K562 (cell line): ENCODE measurements around the gene RPL10A. TPM values are rescaled to one million over a fixed set of nuclear protein-coding genes. Genes with fewer than 3 reads are reported as not detected.

Source experiments
- ARHGAP35 ChIP-seq: fragments of 450-650 bp; IDR thresholded peaks from 2 replicates; pipeline ENCODE4 v1.6.1; 2018; ENCODE audit not compliant: partially characterized antibody
- CTBP1 ChIP-seq: fragments of 450-650 bp; IDR thresholded peaks from 2 replicates; pipeline ENCODE4 v1.6.1; 2016; ENCODE audit warnings: borderline replicate concordance
- DMBX1 ChIP-seq: fragments of 250-450 bp; sonication (Bioruptor Pico); IDR thresholded peaks from 2 replicates; pipeline ENCODE4 v1.8.0; 2022; ENCODE audit warnings: inconsistent platforms, mild to moderate bottlenecking, moderate library complexity, borderline replicate concordance
- ELK1 ChIP-seq: sonication (generic); formaldehyde crosslinking; IDR thresholded peaks from 2 replicates; pipeline ENCODE4 v1.8.1; 2022; ENCODE audit warnings: missing genetic modification reagents
- ETV5 ChIP-seq: sonication (generic); formaldehyde crosslinking; IDR thresholded peaks from 2 replicates; pipeline ENCODE4 v1.4.0; 2020; ENCODE audit warnings: low read depth, mild to moderate bottlenecking, missing genetic modification reagents
- IFI16 ChIP-seq: fragments of 250-450 bp; sonication (Bioruptor Pico); IDR thresholded peaks from 2 replicates; pipeline ENCODE4 v2.1.2; 2022; ENCODE audit warnings: mild to moderate bottlenecking, inconsistent platforms
- JUN ChIP-seq, 2 experiments: sonication (generic) in 1 of 2; formaldehyde crosslinking in 1 of 2; IDR thresholded peaks; 2 replicates each; pipeline versions ENCODE4 v1.6.1 to v1.8.0; 2012 to 2022; ENCODE audit warnings: borderline replicate concordance in 2 of 2, mild to moderate bottlenecking in 2 of 2, improper control_type of control experiment in 1 of 2, low read depth in 1 of 2, low read length in 1 of 2, missing genetic modification reagents in 1 of 2
- MCM3 ChIP-seq: fragments of 450-650 bp; IDR thresholded peaks from 2 replicates; pipeline ENCODE4 v1.6.1; 2016
- NBN ChIP-seq: fragments of 450-650 bp; IDR thresholded peaks from 2 replicates; pipeline ENCODE4 v1.6.1; 2016; ENCODE audit warnings: low read depth, mild to moderate bottlenecking
- PHB2 ChIP-seq: fragments of 450-650 bp; IDR thresholded peaks from 2 replicates; pipeline ENCODE4 v1.6.1; 2017; ENCODE audit warnings: low read depth
- POLR2AphosphoS2 ChIP-seq: IDR thresholded peaks from 2 replicates; pipeline ENCODE4 v1.6.1; 2012; ENCODE audit warnings: low read length, improper control_type of control experiment
- RHOXF2B ChIP-seq: fragments of 250-450 bp; sonication (Bioruptor Pico); conservative IDR thresholded peaks from 2 replicates; pipeline ENCODE4 v1.5.1; 2021
- SMAD1 ChIP-seq: fragments of 150-350 bp; IDR thresholded peaks from 2 replicates; pipeline ENCODE4 v1.6.1; 2014; ENCODE audit warnings: low read length, low read depth; ENCODE audit not compliant: partially characterized antibody
- SMARCE1 ChIP-seq: fragments of 450-650 bp; IDR thresholded peaks from 2 replicates; pipeline ENCODE4 v1.7.1; 2016; ENCODE audit warnings: mild to moderate bottlenecking
- SUPT5H ChIP-seq: fragments of 450-650 bp; IDR thresholded peaks from 2 replicates; pipeline ENCODE4 v1.6.1; 2016
- TGIF2 ChIP-seq: sonication (generic); formaldehyde crosslinking; IDR thresholded peaks from 2 replicates; pipeline ENCODE4 v1.8.1; 2022; ENCODE audit warnings: mild to moderate bottlenecking, missing genetic modification reagents, moderate library complexity
- ZFP36 ChIP-seq: fragments of 150-350 bp; IDR thresholded peaks from 2 replicates; pipeline ENCODE4 v1.6.1; 2018; ENCODE audit warnings: low read length, low read depth; ENCODE audit not compliant: partially characterized antibody
- ZNF282 ChIP-seq: sonication (generic); formaldehyde crosslinking; IDR thresholded peaks from 2 replicates; pipeline ENCODE4 v1.8.1; 2023; ENCODE audit warnings: missing genetic modification reagents
- ZNF354B ChIP-seq: fragments of 250-450 bp; sonication (Bioruptor Pico); IDR thresholded peaks from 2 replicates; pipeline ENCODE4 v1.4.0; 2020
- ZNF699 ChIP-seq: fragments of 250-450 bp; sonication (Bioruptor Pico); IDR thresholded peaks from 2 replicates; pipeline ENCODE4 v1.8.0; 2021; ENCODE audit warnings: mild to moderate bottlenecking, moderate library complexity; ENCODE audit not compliant: insufficient replicate concordance
- polyA plus RNA-seq, 8 experiments: library from polyadenylated mRNA; depleted of rRNA in 4 of 8; stranded (reverse) in 5 of 8; unstranded in 3 of 8; fragments of >200 nt; fragmentation: Nextera tagmentation in 2 of 8; fragmentation: Illumina TruSeq in 1 of 8; extraction: Ambion mirVana in 2 of 8; extraction: Trizol in 1 of 8; gene quantifications; 2 replicates each; pipeline versions ENCODE4 v1.2.1 to v1.2.3, GENCODE V29; 2011 to 2014; ENCODE audit warnings: inconsistent platforms in 1 of 8, missing spikeins in 1 of 8
- total RNA-seq, 7 experiments: library from RNA; depleted of rRNA in 6 of 7; stranded (reverse); fragments of >200 nt in 6 of 7; fragmentation: Illumina TruSeq in 2 of 7; extraction: Trizol in 2 of 7; gene quantifications; 2 replicates each; pipeline versions ENCODE4 v1.2.1 to v1.2.3, GENCODE V29; 2011 to 2021; ENCODE audit warnings: low replicate concordance in 1 of 7
- TF ChIP-seq, protein P1 (sequence below): sonication (generic); formaldehyde crosslinking; IDR thresholded peaks from 2 replicates; pipeline ENCODE4 v1.8.0; 2022; ENCODE audit warnings: mild to moderate bottlenecking, missing genetic modification reagents
- TF ChIP-seq, protein P2 (sequence below): fragments of 450-650 bp; IDR thresholded peaks from 2 replicates; pipeline ENCODE4 v1.6.1; 2018; ENCODE audit warnings: mild to moderate bottlenecking, low read depth; ENCODE audit not compliant: partially characterized antibody
- TF ChIP-seq, protein P3 (sequence below): fragments of 450-650 bp; IDR thresholded peaks from 2 replicates; pipeline ENCODE4 v1.6.1; 2017; ENCODE audit warnings: mild to moderate bottlenecking, moderate library complexity
- TF ChIP-seq, protein P4 (sequence below): sonication (generic); IDR thresholded peaks from 2 replicates; pipeline ENCODE4 v1.6.1; 2016

RPL10A gene
- total and polyA plus RNA-seq, 9 of the 15 experiments (the other 6 are each of a cell fraction or from before 2014, with no cell fraction given), result 1,589 to 3,237 (median 2,116) TPM

DNA sequence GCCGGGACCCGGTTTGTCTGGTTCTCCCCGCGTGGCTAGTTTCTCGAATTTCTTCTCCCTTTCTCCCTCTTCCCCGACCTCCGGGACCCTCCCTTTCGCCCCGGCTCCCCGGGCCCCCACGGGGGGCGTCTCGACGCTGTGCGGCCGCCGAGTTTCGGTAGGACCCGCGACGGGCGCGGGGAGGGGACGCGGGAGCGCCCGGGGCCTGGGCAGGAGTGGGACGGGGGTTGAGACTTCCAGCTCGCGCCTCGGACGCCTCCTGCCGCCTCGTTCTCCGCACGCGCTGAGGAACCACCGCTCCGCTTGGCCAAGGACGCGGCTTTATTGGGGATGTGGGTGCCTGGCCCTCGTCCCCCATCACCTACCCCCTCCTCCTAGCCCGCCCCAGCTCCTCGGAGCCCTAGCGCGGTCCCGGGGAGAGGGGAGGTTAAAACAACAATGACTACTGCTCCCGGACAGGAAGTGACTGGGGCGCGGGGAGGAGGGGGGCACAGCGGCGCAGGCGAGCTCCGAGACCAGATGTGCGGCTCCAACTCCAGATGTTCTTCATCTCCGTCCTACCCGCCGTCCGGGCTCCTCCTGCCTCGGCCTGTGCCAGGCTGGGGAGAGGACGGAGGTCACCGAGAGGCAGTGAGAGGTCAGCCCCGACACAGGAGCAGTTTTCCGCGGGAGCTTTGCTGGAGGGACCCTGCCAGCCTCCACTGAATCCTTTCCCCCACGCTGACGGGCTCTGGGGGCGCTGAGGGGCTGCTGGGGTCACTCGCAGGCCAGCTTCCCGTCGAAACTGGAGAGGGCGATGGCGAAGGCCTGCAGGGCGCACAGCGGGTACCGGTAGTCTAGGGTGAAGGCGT, 29.6 kb downstream of the RPL10A start (continued):
- TF ChIP-seq JUN (IDR thresholded peaks at IDR 0.05; ENCODE audit: borderline replicate concordance, low read depth, low read length) (no peak), JUN (CRISPR knock-in tag; IDR thresholded peaks at IDR 0.05; ENCODE audit: borderline replicate concordance) (peak; percentile 44; the same call in 1 of the 2 replicates), DMBX1 (CRISPR knock-in tag) (peak; percentile 67; the same call in 1 of the 2 replicates), POLR2AphosphoS2 (no peak), SUPT5H (peak; percentile 82), PHB2 (no peak), CTBP1 (peak; percentile 29; the same call in 1 of the 2 replicates), ELK1 (CRISPR knock-in tag) (no peak; the same call in 1 of the 2 replicates), ZNF282 (CRISPR knock-in tag) (peak; percentile 39; the same call in 1 of the 2 replicates), ZNF354B (CRISPR knock-in tag) (no peak), TGIF2 (CRISPR knock-in tag) (peak; percentile 92; the same call in 1 of the 2 replicates), ZFP36 (no peak), NBN (no peak), ETV5 (peak; percentile 66; the same call in 1 of the 2 replicates), SMAD1 (no peak), RHOXF2B (no peak), ZNF699 (CRISPR knock-in tag) (no peak), MCM3 (no peak), IFI16 (CRISPR knock-in tag) (no peak), ARHGAP35 (peak; percentile 32), SMARCE1 (peak; percentile 48; the same call in 1 of the 2 replicates)
- TF ChIP-seq, protein P1, sequence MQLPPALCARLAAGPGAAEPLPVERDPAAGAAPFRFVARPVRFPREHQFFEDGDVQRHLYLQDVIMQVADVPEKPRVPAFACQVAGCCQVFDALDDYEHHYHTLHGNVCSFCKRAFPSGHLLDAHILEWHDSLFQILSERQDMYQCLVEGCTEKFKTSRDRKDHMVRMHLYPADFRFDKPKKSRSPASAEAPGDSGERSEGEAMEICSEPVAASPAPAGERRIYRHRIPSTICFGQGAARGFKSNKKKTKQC (CRISPR knock-in tag), result peak; percentile 95; the same call in 1 of the 2 replicates
- TF ChIP-seq, protein P2, sequence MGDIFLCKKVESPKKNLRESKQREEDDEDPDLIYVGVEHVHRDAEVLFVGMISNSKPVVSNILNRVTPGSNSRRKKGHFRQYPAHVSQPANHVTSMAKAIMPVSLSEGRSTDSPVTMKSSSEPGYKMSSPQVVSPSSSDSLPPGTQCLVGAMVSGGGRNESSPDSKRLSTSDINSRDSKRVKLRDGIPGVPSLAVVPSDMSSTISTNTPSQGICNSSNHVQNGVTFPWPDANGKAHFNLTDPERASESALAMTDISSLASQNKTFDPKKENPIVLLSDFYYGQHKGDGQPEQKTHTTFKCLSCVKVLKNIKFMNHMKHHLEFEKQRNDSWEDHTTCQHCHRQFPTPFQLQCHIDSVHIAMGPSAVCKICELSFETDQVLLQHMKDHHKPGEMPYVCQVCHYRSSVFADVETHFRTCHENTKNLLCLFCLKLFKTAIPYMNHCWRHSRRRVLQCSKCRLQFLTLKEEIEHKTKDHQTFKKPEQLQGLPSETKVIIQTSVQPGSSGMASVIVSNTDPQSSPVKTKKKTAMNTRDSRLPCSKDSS, result no peak
- TF ChIP-seq, protein P3, sequence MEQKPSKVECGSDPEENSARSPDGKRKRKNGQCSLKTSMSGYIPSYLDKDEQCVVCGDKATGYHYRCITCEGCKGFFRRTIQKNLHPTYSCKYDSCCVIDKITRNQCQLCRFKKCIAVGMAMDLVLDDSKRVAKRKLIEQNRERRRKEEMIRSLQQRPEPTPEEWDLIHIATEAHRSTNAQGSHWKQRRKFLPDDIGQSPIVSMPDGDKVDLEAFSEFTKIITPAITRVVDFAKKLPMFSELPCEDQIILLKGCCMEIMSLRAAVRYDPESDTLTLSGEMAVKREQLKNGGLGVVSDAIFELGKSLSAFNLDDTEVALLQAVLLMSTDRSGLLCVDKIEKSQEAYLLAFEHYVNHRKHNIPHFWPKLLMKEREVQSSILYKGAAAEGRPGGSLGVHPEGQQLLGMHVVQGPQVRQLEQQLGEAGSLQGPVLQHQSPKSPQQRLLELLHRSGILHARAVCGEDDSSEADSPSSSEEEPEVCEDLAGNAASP, result no peak
- TF ChIP-seq, protein P4, sequence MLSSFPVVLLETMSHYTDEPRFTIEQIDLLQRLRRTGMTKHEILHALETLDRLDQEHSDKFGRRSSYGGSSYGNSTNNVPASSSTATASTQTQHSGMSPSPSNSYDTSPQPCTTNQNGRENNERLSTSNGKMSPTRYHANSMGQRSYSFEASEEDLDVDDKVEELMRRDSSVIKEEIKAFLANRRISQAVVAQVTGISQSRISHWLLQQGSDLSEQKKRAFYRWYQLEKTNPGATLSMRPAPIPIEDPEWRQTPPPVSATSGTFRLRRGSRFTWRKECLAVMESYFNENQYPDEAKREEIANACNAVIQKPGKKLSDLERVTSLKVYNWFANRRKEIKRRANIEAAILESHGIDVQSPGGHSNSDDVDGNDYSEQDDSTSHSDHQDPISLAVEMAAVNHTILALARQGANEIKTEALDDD, result no peak
